NCI-H2171 treated with DMSO at 0.1 percent for 48 hours (cell line): Measurements from ENCODE around the gene NUBP2.

ENCODE experiments used
- DNase-seq: peaks from one replicate; lab custom pipeline; 2025; lab: John Stamatoyannopoulos, UW

NUBP2 gene

GRCh38 chr16:1782408-1783264 is at the start of gene NUBP2, which contains the start of gene SPSB3:
Gene NUBP2 (plus strand): TSS chr16:1782960. CDS start chr16:1783021, 61 bp downstream.
Gene SPSB3 (minus strand): TSS chr16:1782571. CDS start chr16:1781483, 1,088 bp downstream.
- DNase-seq: peak; percentile 100

- DNase-seq: no peak
Measured at GRCh38 chr16:1734123-1734522, 48.6 kb upstream of the NUBP2 start.

- no peak for DNase-seq
Measured at GRCh38 chr16:1734816-1735215, 47.9 kb upstream of the NUBP2 start.

GRCh38 chr16:1740234-1740633 is 42.5 kb upstream of the NUBP2 start:
- DNase-seq: no peak

GRCh38 chr16:1740781-1741490 is 41.8 kb upstream of the NUBP2 start:
- DNase-seq: no peak

GRCh38 chr16:1741553-1742165 is 41.1 kb upstream of the NUBP2 start:
- no peak for DNase-seq

- DNase-seq: no peak
Measured at GRCh38 chr16:1743376-1744337, 39.1 kb upstream of the NUBP2 start.

GRCh38 chr16:1744338-1744840 is 38.4 kb upstream of the NUBP2 start:
- DNase-seq: no peak

GRCh38 chr16:1745181-1745899 is 37.4 kb upstream of the NUBP2 start:
- no peak for DNase-seq

GRCh38 chr16:1745900-1746692 is 36.7 kb upstream of the NUBP2 start:
- no peak for DNase-seq

- DNase-seq: no peak
Measured at GRCh38 chr16:1746693-1747195, 36.0 kb upstream of the NUBP2 start.

GRCh38 chr16:1747934-1748333 is 34.8 kb upstream of the NUBP2 start:
- no peak for DNase-seq

GRCh38 chr16:1749152-1750117 is 33.3 kb upstream of the NUBP2 start:
- no peak for DNase-seq

- no peak for DNase-seq
Measured at GRCh38 chr16:1751946-1752345, 30.8 kb upstream of the NUBP2 start.

- DNase-seq: peak; percentile 68
Measured at GRCh38 chr16:1752853-1753252, 29.9 kb upstream of the NUBP2 start.

GRCh38 chr16:1754204-1754603 is 28.6 kb upstream of the NUBP2 start:
- no peak for DNase-seq

GRCh38 chr16:1757714-1758461 is 24.9 kb upstream of the NUBP2 start:
- no peak for DNase-seq

- DNase-seq: no peak
Measured at GRCh38 chr16:1758923-1759322, 23.8 kb upstream of the NUBP2 start.
